Measurements from ENCODE around the gene ATP8B3. TPM values are rescaled to one million over a fixed set of nuclear protein-coding genes. Genes with fewer than 3 reads are reported as not detected.

ATP8B3 gene, protein sequence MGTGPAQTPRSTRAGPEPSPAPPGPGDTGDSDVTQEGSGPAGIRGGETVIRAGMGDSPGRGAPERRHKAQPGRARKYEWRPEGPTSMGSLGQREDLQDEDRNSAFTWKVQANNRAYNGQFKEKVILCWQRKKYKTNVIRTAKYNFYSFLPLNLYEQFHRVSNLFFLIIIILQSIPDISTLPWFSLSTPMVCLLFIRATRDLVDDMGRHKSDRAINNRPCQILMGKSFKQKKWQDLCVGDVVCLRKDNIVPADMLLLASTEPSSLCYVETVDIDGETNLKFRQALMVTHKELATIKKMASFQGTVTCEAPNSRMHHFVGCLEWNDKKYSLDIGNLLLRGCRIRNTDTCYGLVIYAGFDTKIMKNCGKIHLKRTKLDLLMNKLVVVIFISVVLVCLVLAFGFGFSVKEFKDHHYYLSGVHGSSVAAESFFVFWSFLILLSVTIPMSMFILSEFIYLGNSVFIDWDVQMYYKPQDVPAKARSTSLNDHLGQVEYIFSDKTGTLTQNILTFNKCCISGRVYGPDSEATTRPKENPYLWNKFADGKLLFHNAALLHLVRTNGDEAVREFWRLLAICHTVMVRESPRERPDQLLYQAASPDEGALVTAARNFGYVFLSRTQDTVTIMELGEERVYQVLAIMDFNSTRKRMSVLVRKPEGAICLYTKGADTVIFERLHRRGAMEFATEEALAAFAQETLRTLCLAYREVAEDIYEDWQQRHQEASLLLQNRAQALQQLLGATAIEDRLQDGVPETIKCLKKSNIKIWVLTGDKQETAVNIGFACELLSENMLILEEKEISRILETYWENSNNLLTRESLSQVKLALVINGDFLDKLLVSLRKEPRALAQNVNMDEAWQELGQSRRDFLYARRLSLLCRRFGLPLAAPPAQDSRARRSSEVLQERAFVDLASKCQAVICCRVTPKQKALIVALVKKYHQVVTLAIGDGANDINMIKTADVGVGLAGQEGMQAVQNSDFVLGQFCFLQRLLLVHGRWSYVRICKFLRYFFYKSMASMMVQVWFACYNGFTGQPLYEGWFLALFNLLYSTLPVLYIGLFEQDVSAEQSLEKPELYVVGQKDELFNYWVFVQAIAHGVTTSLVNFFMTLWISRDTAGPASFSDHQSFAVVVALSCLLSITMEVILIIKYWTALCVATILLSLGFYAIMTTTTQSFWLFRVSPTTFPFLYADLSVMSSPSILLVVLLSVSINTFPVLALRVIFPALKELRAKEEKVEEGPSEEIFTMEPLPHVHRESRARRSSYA (N-terminal part only)
- total RNA-seq, result 0.92 and 3.3 TPM in 2 replicates

- no peak for DNase-seq (ENCODE audit: low read depth, low spot score)
Observed at GRCh38 chr19:1811942-1812425, at the start of gene ATP8B3. Gene ATP8B3, minus strand, starts transcription at chr19:1812276. Its CDS starts 540 bp downstream, at chr19:1811736.

DNA sequence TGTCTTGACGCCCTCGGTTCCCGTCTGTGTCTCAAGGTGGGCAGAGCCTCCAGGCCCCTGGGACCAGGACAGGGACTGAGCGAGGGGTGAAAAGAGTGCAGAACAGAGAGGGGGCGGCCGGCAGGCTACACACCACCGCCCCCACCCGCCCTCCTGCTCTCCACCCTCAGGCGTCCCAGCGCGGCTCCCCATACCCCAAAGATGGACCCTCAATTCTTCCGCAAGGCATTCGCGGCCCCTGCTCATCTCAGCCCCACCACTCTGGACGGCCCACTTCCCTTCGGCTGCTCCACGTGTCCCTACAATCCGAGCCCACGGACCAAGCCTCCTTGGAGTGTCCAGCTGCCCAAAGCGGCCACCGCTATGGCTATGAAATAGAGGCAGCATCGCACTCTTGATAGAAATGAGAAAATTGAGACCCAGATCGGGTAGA lies 49.5 kb upstream of the ATP8B3 start:
- no peak for DNase-seq (ENCODE audit: low read depth, low spot score)

DNA sequence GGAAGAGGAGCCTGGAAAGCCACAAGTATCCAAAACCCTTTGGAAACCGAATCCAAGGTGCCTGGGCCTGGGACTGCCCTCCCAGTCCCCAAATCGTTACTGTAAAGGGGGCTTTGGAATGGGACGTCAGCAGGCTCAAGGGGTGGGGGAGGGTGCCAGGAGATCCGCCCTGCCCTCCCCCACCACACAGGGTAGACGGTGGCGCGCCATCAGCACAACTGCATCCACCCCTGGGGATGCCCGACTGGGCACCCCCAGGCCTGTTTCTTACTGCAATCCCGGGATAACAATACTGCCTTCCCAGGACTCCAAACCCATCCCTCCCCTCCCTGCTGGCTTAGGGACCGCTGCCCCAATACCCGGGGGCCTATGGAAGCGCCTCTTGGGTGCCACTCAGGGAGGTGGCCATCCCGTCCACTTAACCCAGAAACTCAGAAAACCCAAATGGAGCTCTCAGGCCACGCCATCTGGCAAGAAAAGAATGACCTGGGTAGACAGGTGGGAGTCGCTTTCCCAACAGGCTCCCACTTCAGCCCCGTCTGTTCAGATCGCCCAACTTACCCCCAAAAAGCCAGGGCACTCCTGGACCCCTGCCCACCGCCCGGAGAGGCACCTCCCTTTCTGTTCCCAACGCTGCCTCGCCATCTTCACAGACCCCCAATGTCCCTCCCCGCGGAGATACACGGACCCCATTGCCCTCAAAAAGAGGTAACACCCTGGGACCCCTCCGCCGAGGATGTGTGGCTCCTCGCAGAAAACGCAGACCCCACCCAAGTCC lies 48.9 kb upstream of the ATP8B3 start:
- DNase-seq (ENCODE audit: low read depth, low spot score), result no peak

GRCh38 chr19:1860042-1860775 lies 48.1 kb upstream of the ATP8B3 start:
- DNase-seq (ENCODE audit: low read depth, low spot score), result no peak

- no peak for DNase-seq (ENCODE audit: low read depth, low spot score)
Observed at GRCh38 chr19:1859331-1859781, 47.3 kb upstream of the ATP8B3 start.

GRCh38 chr19:1858412-1859081 lies 46.5 kb upstream of the ATP8B3 start:
- no peak for DNase-seq (ENCODE audit: low read depth, low spot score)

DNA sequence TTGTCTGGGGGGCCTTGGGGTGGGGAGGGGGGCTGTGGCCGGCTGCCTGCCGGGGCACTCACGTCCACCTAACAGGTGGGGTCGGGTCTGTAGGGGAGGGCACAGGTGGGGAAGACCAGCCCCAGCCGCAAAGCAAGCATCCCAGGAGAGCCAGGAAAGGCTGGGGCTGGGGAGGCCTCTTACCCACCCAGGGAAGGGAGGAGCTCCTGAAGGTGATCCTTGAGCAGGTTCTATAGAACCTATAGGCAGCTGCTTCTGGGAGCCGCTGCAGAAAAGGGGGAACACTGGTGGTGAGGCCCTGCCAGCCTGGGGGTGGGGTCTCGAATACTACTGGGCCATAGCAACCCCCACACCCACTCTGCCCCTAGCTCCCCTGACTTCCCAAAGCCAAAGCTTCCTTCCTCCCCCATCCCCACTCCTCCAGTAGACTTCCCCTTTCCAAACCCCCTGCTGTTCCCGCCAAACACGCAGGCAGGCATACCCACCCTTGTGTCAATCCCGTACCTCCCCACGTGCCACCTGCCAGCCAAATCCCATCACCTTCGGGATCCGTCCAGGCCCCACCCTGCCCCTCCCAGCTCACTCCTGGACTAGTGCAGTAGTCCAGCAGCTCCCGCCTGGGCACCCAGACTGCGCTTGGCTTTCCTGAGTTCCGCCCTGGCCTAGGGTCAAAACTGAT lies 45.7 kb upstream of the ATP8B3 start:
- DNase-seq (ENCODE audit: low read depth, low spot score), result no peak

DNA sequence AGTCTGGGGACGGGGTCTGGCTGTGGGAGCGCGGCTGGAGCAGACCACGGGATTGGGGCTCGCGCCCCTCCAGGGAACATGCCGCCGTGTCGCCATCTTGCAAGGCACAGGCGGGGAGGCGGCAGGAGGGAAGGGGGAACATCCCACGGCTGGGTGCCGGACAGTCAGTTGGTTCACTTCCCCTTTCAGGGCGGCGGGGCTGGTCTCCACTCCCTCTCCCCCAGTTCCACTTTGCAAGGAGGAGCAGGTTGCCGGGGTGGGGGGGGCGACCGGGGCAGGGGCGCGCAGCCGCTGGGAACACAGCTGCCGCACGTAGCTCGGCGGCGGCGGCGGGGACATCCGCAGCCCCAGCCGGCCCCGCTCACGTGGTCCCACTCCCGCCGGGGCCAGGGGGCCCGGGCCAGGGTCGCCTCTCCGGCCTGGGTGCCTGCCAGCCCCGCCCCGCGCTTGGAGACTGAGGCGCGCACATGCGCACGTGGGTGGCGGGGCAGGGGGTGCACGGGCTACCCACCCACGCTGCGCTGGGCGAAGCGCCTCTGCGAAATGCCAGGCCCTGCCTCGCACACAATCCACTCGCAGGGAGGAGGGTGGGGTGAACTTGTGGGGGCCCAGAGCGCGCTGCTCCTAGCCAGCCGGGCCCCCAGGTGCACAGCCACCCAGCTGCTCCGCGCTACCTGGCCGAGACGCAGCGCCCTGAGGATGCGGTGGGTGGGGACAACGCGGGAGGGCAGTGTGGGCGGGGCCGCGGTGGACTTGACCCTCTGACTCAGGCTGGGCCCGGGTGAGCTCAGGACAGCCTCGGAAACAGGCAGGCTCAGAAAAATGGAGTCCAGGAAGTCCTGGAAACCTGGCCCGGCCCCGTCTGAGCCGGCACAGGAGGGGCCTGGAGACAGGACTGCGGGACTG lies 44.9 kb upstream of the ATP8B3 start:
- no peak for DNase-seq (ENCODE audit: low read depth, low spot score)

GRCh38 chr19:1856345-1856697 lies 44.2 kb upstream of the ATP8B3 start:
- no peak for DNase-seq (ENCODE audit: low read depth, low spot score)

GRCh38 chr19:1855828-1856255 lies 43.8 kb upstream of the ATP8B3 start:
- no peak for DNase-seq (ENCODE audit: low read depth, low spot score)

- DNase-seq (ENCODE audit: low read depth, low spot score), result peak; percentile 65
Observed at GRCh38 chr19:1855040-1855827, 43.2 kb upstream of the ATP8B3 start.

DNA sequence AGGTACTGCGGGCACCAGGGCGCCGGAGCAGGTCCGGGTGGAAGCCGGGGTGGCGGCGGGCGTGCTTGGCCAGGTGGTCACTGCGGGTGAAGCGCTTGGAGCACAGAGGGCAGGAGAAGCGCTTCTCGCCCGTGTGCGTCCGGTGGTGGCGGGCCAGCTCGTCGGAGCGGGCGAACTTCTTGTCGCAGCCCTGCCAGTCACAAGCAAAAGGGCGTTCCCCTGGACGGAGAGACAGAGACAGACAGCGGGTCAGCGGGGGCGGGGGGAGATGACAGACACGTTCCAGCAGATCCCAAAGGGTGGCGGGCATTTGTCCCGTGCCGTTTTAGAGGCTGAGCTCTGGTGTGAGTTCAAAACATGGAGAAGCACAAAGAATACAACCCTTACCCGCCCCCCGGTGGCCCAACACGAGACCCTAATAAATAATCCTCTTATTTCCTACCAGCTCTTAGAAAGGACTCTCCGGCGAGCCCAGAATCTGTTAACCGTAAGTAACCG lies 42.5 kb upstream of the ATP8B3 start:
- DNase-seq (ENCODE audit: low read depth, low spot score), result no peak

GRCh38 chr19:1854039-1854541 lies 42.0 kb upstream of the ATP8B3 start:
- DNase-seq (ENCODE audit: low read depth, low spot score), result no peak

DNA sequence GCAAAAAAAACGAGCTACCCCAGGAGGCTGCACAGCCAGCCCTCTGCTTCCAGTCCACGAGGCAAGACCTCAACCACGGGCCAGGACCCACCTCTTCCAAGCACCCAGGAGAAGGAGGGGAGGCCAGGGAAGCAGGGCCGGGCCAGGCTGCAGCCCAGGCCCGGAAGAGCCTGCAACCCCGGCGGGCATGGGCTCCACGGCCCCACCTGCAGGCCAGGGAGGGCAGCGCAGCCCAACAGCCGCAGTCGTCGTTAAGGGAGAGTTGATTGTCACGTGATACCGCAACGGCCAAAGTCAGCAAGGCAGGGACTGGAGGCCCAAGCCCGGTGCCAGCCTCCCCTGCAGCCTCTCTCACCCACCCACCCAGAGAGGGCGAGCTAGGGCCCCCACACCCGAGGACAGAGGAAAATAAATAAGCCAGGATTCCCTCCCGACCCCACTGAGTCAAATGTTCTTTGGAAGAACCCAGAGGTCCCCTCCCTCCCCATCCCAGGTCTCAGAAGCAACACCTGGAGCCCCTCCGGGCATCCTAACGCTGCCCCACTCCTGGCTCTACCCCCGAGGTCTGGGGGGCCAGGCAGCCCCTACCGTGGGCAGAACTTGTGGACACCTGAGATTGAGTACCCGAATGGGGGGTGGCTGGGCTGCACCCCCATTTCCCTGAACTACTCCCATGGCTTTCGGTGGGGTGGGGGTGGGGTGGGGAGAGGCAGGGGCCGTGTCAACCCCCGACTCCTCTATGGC lies 41.4 kb upstream of the ATP8B3 start:
- DNase-seq (ENCODE audit: low read depth, low spot score), result no peak

GRCh38 chr19:1852581-1853128 lies 40.6 kb upstream of the ATP8B3 start:
- no peak for DNase-seq (ENCODE audit: low read depth, low spot score)

Measured in pulmonary artery endothelial cell (primary cell).